Superior temporal gyrus (tissue), 1 donor: ENCODE results near the gene ZNF891.

Source experiments
- DNase-seq: peaks from one replicate; pipeline ENCODE4 v3.0.0-alpha.2; 2016; ENCODE audit errors: extremely low spot score

The ZNF891 gene

DNA sequence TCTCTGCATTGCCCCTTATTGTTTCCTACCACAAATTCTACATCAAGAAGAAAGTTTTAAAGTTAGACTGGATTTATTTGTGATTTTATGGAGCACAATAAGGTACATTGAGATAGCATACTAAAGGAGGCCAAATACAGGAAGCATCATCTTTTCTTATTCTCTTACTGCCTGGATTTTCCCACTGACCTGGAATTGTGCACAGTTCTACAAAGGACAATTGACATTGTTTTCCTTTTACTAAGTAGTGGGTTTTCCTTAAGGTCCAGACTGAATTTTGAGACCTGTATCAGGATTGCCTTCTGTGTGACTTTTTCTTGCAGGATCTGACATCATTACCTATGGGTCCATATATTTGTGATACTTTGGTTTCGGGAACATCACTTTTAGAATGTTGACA lies 68.1 kb downstream of the ZNF891 start:
- no peak for DNase-seq

DNA sequence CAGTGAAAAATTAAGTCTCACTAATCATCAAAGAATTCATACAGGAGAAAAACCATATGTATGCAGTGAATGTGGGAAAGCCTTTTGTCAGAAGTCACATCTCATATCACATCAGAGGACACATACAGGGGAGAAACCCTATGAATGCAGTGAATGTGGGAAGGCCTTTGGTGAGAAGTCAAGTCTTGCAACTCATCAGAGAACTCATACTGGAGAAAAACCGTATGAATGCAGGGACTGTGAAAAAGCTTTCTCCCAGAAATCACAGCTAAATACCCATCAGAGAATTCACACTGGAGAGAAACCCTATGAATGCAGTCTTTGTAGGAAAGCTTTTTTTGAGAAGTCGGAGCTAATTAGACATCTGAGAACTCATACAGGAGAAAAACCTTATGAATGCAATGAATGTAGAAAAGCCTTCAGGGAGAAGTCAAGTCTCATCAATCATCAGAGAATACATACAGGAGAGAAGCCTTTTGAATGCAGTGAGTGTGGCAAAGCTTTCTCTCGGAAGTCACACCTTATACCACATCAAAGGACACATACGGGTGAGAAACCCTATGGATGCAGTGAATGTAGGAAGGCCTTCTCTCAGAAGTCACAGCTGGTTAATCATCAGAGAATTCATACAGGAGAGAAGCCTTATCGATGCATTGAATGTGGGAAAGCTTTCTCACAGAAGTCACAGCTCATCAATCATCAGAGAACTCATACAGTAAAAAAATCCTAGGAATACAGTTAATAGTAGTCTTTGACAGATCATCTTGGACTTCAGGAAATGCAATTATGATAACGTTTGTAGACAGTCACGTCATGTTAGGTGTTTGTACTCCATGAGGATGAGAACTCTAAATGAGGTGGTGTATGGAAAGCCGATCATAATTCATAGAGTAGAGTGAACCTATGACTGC lies 71.6 kb downstream of the ZNF891 start:
- DNase-seq = no peak

DNA sequence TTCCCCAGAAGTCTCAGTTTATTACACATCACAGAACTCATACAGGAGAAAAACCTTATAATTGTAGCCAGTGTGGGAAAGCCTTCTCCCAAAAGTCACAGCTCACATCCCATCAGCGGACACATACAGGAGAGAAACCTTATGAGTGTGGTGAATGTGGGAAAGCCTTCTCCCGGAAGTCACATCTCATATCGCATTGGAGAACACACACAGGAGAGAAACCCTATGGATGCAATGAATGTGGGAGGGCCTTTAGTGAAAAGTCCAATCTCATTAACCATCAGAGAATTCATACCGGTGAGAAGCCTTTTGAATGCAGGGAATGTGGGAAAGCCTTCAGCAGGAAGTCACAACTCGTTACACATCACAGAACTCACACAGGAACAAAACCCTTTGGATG lies 72.6 kb downstream of the ZNF891 start:
- no peak for DNase-seq
